ENCODE measurements around the gene RSPO4. TPM values are rescaled to one million over a fixed set of nuclear protein-coding genes. Genes with fewer than 3 reads are reported as not detected.

RSPO4 gene
- total RNA-seq, 1 experiment from 2014 or later = not detected

DNA sequence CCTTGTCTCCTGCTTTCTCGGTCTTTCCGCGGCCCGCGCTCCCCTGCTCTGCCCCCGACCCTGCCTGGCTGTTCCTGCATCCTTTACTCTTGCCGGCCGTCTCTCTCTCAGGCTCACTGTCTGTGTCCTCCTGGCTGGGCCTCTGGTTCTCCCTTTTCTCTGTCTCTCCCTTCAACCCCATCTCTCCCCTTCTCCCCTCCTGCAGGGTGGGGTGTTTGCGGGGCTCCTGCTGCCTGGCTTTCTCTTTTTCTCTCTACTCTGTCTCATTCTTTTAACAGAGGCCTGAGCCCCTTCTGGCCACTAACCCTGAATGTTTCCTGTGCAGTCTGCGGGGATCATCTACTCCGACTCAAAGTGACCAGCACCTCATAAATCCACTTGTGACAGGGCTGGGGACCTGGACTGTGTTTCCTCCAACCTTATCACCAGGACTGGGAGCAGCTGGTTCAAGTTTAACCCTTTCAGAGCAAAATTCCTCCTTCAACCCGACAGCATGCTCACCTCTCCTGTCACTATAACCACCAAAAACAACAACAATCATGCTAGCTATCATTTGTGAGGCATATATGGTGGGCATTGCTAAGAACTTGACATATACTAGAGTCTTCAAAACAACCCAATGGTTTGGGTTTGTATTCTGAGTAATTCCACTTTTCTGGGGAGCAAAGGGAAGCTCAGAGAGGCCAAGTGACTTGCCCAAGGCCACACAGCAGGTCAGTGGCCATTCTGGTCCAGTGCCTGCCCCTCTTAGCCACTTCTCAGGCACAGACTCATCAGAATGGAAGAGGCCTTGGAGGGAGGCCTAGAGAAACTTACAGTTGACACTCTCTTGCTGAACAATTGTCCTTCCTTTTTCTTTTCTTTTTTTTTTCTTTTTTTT is 811 bp upstream of the RSPO4 start:
- peaks cover 53% of the 10 kb centered on the region for H3K27me3 ChIP-seq (replicated peaks; ENCODE audit: insufficient read depth, low read depth, low read length, poor library complexity)
- no peaks in the 10 kb centered on the region for H3K36me3 ChIP-seq (ENCODE audit: insufficient read depth, low read length, poor library complexity, severe bottlenecking)
- DNase-seq (ENCODE audit: low spot score) = no peak
- no peak overlapping the region for H3K27ac ChIP-seq (ENCODE audit: low read depth, low read length, poor library complexity, severe bottlenecking)
- TF ChIP-seq EZH2 (IDR thresholded peaks at IDR 0.05; ENCODE audit: borderline replicate concordance, low read depth, low read length, poor library complexity, severe bottlenecking) = peak; percentile 84
- TF ChIP-seq, protein P1, sequence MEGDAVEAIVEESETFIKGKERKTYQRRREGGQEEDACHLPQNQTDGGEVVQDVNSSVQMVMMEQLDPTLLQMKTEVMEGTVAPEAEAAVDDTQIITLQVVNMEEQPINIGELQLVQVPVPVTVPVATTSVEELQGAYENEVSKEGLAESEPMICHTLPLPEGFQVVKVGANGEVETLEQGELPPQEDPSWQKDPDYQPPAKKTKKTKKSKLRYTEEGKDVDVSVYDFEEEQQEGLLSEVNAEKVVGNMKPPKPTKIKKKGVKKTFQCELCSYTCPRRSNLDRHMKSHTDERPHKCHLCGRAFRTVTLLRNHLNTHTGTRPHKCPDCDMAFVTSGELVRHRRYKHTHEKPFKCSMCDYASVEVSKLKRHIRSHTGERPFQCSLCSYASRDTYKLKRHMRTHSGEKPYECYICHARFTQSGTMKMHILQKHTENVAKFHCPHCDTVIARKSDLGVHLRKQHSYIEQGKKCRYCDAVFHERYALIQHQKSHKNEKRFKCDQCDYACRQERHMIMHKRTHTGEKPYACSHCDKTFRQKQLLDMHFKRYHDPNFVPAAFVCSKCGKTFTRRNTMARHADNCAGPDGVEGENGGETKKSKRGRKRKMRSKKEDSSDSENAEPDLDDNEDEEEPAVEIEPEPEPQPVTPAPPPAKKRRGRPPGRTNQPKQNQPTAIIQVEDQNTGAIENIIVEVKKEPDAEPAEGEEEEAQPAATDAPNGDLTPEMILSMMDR (conservative IDR thresholded peaks at IDR 0.05; ENCODE audit: low read depth, low read length) = no peak
- no peaks in the 10 kb centered on the region for H3K4me1 ChIP-seq (ENCODE audit: insufficient read depth, low read length, poor library complexity, severe bottlenecking)
- POLR2A ChIA-PET (ENCODE audit: low non-redundant PET) = no interaction called here
- CTCF ChIA-PET = no interaction called here
- no peaks in the 10 kb centered on the region for H3K9me3 ChIP-seq (ENCODE audit: low read depth, low read length, poor library complexity, severe bottlenecking)
- intact Hi-C loops (cut with micrococcal nuclease; ENCODE audit: unreplicated experiment) = no loop called here
- BruUV-seq (replicated peaks) = no TSS peak
- H3K4me3 ChIP-seq (ENCODE audit: low read depth, low read length, poor library complexity, severe bottlenecking) = no peak overlapping the region

DNA sequence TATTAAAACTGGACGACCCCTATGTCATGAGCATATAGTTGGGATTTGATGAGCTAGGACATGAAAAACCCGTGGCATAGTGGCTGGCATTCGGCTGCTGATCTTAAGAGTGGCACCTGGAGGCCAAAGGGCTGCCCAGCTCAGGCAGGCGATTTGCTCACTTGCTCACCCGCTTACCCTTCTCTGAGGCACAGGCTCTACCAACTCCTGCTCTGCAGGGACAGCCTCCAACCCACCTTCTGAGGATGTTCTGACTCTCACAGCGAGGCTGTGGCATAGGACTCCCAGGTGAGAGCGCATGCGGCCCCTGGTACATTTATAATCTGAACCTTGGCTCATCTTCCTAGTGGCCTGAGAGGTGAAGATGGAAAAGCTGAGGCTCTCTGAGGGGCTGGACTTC is 995 bp downstream of the RSPO4 start:
- DNase-seq (ENCODE audit: low spot score) = no peak
- no TSS peak for BruUV-seq (replicated peaks)
- H3K36me3 ChIP-seq (ENCODE audit: insufficient read depth, low read length, poor library complexity, severe bottlenecking) = no peaks in the 10 kb centered on the region
- H3K9me3 ChIP-seq (ENCODE audit: low read depth, low read length, poor library complexity, severe bottlenecking) = no peaks in the 10 kb centered on the region
- intact Hi-C loops (cut with micrococcal nuclease; ENCODE audit: unreplicated experiment) = no loop called here
- H3K27me3 ChIP-seq (replicated peaks; ENCODE audit: insufficient read depth, low read depth, low read length, poor library complexity) = peaks cover 43% of the 10 kb centered on the region
- H3K4me1 ChIP-seq (ENCODE audit: insufficient read depth, low read length, poor library complexity, severe bottlenecking) = no peaks in the 10 kb centered on the region
- CTCF ChIA-PET = no interaction called here
- TF ChIP-seq EZH2 (IDR thresholded peaks at IDR 0.05; ENCODE audit: borderline replicate concordance, low read depth, low read length, poor library complexity, severe bottlenecking) = no peak
- TF ChIP-seq, protein P1 (conservative IDR thresholded peaks at IDR 0.05; ENCODE audit: low read depth, low read length) = no peak
- H3K27ac ChIP-seq (ENCODE audit: low read depth, low read length, poor library complexity, severe bottlenecking) = no peak overlapping the region
- H3K4me3 ChIP-seq (ENCODE audit: low read depth, low read length, poor library complexity, severe bottlenecking) = no peak overlapping the region
- POLR2A ChIA-PET (ENCODE audit: low non-redundant PET) = no interaction called here

DNA sequence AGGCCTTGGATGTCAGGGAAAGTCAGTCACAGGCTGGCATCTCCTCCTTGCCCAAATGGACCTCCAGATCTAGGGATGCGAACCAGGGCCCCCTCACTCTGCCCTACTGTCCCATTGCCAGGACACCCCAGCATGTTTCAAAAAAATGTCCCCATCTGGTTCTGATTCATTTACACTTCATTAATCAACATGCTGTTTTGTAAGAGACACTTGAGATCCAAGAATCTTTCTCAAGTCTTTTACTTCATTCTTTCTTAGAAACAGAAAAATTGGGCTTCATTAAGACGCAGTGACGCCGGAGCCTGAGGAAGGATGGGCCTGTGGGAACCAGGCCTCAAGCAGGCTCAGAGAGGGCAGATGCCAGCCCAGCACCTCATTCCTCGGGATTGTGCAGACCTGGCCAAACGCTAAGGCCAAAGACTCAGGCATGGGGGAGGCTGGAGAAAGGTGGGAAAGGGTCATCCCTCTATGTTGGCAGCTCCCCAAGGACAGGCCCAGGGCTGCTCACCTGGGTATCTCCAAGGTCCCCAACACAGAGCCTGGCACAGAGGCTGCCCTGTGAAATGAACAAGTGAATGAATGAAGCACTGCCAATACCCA is 3.8 kb downstream of the RSPO4 start:
- POLR2A ChIA-PET (ENCODE audit: low non-redundant PET) = no interaction called here
- Histone ChIP-seq H3K4me3 (ENCODE audit: low read depth, low read length, poor library complexity, severe bottlenecking) (no peak overlapping the region), H3K36me3 (ENCODE audit: insufficient read depth, low read length, poor library complexity, severe bottlenecking) (no peaks in the 10 kb centered on the region), H3K27me3 (replicated peaks; ENCODE audit: insufficient read depth, low read depth, low read length, poor library complexity) (peaks cover 39% of the 10 kb centered on the region), H3K9me3 (ENCODE audit: low read depth, low read length, poor library complexity, severe bottlenecking) (no peaks in the 10 kb centered on the region), H3K4me1 (ENCODE audit: insufficient read depth, low read length, poor library complexity, severe bottlenecking) (no peaks in the 10 kb centered on the region), H3K27ac (ENCODE audit: low read depth, low read length, poor library complexity, severe bottlenecking) (no peak overlapping the region)
- TF ChIP-seq, protein P1 (conservative IDR thresholded peaks at IDR 0.05; ENCODE audit: low read depth, low read length) = no peak
- TF ChIP-seq EZH2 (IDR thresholded peaks at IDR 0.05; ENCODE audit: borderline replicate concordance, low read depth, low read length, poor library complexity, severe bottlenecking) = no peak
- intact Hi-C loops (cut with micrococcal nuclease; ENCODE audit: unreplicated experiment) = no loop called here
- DNase-seq (ENCODE audit: low spot score) = no peak
- no TSS peak for BruUV-seq (replicated peaks)
- CTCF ChIA-PET = no interaction called here
